M059J (cell line): ENCODE results near the gene INVS. TPM values are rescaled to one million over a fixed set of nuclear protein-coding genes. Genes with fewer than 3 reads are reported as not detected.
A peak's percentile ranks its signal among the peaks of the same experiment; 100 is the strongest.
"Not testable (repeated sequence)": the region's sequence is repeated elsewhere in the genome, so short reads cannot be mapped to it uniquely, and the experiment has no call there.

Experiments
- DNase-seq: peaks from one replicate; pipeline ENCODE4 v3.0.0-alpha.2; 2012; ENCODE audit warnings: low read depth
- total RNA-seq: library from RNA; depleted of rRNA; stranded (reverse); fragments of >200 nt; shearing (Covaris generic); gene quantifications from 2 replicates; pipeline ENCODE4 v1.2.3, GENCODE V29; 2014; rRNA removed

Gene INVS, protein sequence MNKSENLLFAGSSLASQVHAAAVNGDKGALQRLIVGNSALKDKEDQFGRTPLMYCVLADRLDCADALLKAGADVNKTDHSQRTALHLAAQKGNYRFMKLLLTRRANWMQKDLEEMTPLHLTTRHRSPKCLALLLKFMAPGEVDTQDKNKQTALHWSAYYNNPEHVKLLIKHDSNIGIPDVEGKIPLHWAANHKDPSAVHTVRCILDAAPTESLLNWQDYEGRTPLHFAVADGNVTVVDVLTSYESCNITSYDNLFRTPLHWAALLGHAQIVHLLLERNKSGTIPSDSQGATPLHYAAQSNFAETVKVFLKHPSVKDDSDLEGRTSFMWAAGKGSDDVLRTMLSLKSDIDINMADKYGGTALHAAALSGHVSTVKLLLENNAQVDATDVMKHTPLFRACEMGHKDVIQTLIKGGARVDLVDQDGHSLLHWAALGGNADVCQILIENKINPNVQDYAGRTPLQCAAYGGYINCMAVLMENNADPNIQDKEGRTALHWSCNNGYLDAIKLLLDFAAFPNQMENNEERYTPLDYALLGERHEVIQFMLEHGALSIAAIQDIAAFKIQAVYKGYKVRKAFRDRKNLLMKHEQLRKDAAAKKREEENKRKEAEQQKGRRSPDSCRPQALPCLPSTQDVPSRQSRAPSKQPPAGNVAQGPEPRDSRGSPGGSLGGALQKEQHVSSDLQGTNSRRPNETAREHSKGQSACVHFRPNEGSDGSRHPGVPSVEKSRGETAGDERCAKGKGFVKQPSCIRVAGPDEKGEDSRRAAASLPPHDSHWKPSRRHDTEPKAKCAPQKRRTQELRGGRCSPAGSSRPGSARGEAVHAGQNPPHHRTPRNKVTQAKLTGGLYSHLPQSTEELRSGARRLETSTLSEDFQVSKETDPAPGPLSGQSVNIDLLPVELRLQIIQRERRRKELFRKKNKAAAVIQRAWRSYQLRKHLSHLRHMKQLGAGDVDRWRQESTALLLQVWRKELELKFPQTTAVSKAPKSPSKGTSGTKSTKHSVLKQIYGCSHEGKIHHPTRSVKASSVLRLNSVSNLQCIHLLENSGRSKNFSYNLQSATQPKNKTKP
- total RNA-seq = 11.8 and 11.9 TPM in 2 replicates

DNA sequence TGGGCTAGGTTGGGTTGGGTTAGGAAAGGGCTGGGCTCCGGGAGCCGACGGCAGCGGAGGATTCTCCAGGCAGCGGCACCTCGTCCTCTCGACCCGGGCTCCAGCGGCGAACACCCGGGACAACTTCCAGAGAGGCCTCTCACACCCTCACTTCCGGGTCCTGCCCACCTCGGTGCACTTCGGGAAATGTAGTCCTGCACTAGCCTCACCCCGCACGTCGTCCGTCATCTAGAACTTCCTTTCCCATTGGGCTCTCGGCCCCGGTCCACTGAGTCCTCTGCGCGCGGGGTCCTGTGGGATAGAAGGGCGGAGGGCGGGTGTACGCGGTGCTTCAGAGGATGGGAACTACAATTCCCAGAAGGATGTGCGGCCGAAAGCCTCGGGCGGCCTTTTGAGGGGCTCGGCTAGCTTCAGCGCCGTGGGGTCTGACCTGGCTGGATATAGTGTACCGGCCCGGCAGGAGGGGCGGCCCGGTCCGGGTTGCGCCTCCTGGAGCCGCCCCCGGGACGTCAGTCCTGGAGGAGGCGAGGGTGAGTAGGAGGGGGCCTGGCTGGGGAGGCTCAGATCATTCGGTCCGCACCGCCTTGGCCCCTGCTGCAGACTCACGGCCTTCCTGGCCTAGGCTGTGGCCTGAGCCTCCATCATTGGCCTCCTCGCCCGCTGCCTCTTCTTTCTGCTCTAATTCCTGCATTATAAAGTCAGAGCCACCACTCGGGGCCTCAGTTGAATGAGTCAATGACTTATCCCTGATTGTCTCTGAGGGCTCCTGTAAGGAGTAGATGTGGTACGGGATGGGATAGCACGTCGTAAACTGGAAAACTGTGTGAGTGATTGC is at the start of gene INVS, which contains the start of gene ERP44:
Gene INVS, plus strand, starts transcription at position 357 of the 835 bp plus-strand sequence. CDS start 5,279 bp downstream, outside the sequence.
Gene ERP44, minus strand, starts transcription at position 114 of the 835 bp plus-strand sequence. CDS start 160 bp downstream, outside the sequence.
- peak; percentile 100 for DNase-seq

DNA sequence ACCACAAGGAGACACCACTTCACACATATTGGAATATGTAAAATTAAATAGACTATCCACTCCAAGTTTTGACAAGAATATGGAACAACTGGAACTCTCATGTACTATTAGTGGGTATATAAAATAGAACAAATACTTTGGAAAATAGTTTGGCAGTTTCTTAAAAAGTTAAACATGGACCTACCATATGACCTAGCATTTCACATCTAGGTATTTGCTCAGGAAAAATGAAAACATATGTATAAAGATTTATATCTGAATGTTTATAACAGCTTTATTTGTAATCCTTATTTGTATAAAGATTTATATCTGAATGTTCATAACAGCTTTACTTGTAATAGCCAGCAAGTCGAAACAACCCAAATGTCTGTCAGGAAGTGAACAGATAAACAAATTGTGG is 49.5 kb upstream of the INVS start:
- DNase-seq = no peak

DNA sequence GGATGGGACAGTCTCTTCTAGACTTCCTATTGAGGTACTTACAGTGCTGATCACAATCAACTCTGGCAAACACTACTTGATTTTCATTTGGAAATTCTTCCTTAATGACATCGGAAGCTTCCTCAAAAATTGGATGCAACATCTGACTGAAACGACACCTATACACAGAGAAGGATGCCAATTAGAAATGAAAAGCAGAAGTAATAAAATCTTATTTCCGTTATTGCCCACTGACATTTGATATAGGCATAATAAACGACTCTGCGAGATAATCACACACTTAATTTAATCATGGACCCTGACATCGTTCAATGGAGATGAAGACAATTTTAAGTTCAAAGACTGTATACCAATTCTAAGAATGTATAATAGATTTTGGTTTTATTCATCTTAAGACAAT is 46.7 kb upstream of the INVS start:
- no peak for DNase-seq

DNA sequence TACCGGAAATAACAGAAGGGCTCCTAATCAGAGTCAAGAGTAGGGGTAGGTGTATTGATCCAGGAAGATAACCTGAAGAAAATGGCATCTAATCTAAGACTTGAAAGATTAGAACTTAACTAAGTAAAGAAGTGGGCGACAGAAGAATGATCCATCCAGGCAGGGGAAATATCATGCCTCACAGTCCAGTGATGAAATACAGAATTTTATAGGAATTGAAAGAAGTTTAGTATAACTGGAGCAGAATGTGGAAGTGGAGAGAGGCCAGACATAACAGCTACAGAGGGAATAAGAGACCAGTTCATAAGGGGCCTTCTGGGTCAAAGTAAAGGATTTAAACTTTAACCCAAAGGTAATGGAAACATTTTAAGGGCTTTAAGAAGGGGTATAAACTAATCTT is 42.5 kb upstream of the INVS start:
- DNase-seq = no peak

DNA sequence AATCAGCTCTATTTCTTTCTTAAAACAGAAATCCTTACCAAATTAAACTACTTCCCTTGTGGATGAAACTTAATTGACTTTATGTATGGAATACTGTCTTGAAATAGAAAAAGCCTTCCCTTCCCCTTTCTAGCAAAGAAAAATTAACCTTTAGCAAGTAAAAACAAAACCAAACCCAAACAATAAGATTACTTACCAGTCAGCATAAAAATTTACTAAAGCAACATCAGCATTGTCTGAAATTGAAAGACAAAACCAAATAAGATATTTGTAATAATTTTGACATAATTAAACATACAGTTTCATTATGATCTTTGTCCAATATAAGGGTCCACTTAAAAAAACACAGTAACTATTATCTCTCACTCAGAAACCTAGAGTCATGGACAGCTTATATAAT is 41.4 kb upstream of the INVS start:
- no peak for DNase-seq

DNA sequence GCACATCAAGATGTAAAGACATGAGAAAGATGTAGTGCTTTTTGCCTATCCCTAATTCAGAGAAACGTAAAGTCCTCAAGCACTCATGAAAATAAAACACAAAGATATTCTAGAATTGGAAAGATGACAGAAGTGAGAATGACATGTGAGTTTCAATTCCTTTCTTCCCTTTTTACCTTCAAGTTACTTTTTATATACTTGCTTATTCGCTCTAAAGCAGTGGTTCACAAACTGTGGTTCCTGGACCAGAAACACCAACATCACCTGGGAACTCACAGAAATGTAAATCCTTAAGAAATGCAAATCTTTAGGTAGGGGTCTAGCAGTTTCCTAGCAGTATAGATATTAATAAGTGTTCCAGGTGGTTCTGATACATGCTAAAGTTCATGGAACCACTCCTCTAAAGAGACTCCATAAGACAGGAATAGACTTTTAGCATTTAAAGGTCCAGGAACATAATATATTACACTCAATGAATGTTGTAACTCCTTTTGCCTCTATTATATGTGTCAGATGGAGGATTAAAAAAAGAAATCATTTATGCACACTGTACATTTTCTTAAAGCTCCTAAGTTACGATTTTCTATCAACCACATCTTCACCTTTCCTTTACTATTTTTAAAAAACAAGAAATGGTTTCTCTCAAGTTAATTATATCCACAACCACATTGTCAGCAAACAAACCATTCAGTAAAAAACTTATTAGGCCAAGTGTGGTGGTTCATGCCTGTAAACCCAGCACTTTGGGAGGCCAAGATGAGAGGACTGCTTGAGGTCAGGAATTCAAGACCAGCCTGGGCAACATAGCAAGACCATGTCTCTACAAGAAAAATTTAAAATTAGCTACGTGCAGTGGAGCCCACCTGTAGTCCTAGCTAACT is 40.1 kb upstream of the INVS start:
- no peak for DNase-seq

DNA sequence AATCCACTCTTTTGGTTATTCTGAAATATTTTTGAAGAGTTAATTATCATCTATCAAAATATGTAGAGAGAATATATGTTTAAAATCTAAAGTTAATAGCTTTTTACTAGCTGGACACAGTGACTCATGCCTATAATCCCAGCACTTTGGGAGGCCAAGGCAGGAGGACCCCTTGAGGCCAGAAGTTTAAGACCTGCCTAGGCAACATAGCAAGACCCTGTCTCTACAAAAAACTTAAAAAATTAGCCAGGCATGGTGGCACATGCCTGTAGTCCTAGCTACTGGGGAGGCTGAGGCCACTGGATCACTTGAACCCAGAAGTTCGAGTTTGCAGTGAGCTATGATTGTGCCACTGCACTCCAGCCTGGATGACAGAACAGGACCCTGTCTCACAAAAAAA is 36.4 kb upstream of the INVS start:
- DNase-seq = not testable (repeated sequence)

DNA sequence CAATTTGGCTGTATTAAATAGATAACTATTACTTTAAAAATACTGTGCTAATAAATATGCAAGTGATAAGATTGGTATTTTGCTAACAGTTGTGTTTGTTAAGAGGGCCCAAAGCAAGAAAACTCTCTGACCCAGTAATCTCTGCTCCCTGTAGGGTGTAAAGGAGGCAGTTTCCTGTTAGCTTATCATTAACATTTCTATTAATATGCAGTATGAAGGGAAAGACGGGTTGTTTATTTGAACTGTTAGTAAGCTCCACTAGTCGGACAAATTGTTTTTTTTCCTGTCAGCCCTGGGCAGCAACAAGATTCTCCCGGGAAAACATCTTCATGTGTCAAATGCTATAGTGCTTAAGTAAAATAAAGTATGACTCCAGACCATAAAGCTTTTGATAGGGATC is 35.9 kb upstream of the INVS start:
- no peak for DNase-seq

DNA sequence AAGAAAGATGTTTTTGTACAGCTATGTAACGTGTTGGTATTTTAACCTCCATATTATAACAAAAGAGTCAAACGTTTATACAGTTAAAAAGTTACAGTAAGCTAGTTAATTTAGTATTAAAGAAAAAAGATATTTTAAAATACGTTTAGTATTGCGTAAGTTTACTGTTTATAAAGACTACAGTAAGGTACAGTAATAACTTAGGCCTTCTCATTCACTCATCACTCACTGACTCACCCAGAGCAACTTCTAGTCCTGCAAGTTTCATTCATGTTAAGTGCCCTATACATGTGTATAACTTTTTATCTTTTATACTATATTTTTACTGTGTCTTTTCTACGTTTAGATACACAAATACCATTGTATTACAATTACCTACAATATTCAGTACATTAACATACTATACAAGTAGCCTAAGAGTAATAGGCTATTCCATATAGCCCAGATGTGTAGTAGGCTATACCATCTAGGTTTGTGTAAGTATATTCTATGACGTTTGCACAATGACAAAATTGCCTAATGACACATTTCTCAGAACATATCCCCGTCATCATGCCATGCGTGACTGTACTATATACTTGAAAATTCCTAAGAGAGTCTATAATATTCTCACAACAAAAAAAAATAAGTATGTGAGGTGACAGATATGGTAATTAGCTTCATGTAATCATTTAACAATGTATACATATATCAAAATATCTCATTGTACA is 34.0 kb upstream of the INVS start:
- peak; percentile 63 for DNase-seq

DNA sequence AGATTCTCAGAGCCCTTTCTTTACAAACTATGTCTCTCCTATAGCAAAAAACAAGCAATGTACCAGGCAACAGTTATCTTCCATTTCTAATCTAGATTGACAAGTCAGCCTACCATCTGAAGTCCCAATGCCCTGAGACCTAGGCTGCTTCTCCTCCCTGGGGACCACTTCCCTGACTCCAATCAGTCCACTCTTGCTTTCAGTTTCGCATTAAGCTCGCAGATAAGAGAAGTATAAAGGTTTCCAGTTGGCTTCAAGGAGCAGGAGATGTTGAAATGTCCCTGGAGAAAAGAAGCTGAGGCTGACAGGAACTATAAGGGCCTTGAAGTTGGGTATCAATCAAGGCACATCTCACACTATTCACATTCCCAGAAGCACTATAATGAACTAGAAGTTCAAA is 32.5 kb upstream of the INVS start:
- peak; percentile 19 for DNase-seq

DNA sequence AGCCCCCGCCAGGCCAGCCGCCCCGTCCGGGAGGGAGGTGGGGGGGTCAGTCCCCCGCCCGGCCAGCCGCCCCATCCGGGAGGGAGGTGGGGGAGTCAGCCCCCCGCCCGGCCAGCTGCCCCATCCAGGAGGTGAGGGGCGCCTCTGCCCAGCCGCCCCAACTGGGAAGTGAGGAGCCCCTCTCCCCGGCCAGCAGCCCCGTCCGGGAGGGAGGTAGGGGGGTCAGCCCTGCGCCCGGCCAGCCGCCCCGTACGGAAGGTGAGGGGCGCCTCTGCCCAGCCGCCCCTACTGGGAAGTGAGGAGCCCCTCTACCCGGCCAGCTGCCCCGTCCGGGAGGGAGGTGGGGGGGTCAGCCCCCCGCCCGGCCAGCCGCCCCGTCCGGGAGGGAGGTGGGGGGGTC is 31.1 kb upstream of the INVS start:
- DNase-seq = not testable (repeated sequence)

DNA sequence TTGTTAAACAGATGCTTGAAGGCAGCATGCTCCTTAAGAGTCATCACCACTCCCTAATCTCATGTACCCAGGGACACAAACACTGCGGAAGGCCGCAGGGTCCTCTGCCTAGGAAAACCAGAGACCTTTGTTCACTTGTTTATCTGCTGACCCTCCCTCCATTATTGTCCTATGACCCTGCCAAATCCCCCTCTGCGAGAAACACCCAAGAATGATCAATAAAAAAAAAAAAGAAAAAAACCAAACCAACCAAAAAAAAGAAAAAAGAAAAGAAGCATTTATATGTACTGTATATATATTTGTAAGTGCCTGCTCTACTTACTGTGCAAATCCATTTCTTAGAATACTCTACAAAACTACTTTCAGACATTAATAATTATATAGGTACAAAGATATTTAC is 30.0 kb upstream of the INVS start:
- DNase-seq = not testable (repeated sequence)

DNA sequence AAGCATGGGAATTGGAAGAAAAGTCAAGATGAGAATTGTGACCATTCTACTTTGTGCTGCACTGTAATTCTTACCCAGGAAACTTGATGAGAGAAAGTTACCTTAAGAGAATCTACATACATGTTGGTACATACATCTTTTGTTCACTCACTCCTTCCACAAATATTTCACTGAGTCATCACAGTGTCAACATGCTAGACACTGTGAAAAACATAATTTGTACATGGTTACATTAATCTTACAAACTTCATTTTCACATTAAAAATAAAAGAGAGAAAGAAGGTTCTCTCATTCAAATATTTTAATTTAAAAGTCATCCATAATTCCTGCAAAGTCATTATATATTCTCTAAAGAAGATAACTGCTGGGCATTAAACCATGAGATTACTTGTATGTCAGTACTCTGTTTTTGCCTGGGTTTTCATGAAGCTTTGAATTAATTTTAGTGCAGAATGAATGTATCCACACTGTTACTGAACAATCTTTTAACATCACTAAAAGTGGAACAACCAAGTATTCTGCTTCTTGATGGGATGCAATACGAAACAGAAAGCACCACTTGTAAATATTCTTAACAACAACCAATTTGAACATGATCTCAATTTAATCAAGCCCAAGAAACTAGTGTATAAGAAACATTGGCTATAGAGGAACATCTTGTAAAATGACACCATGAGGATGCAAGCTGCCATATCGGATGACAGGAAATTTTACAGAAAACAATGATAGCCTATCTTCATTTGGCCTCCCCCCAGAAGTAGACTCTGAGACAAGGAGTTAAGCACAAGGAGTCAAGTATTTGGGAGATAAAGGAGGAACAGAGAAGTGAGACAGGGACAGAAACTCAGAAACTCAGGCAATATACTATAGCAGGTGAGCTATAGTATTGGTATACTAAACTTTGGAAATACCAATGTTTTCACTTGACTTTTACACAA is 28.7 kb upstream of the INVS start:
- no peak for DNase-seq

DNA sequence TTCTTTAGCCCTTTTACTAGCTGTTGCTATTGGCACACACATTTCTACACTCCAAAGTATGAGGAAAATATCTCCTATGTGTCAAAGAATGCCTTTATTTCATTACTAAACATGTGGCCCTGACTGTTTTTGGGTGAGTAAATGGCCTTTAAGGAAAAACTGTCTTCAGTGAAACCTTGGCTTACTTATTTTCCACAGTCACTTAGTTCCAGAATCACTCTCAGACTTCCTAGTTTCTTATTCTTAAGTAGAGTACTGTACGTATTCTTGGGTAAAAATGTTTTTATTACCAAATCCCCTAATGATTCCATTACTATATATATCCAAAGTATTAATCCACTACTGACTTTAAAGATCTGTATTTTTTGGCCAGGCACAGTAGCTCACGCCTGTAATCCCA is 27.8 kb upstream of the INVS start:
- DNase-seq = no peak

DNA sequence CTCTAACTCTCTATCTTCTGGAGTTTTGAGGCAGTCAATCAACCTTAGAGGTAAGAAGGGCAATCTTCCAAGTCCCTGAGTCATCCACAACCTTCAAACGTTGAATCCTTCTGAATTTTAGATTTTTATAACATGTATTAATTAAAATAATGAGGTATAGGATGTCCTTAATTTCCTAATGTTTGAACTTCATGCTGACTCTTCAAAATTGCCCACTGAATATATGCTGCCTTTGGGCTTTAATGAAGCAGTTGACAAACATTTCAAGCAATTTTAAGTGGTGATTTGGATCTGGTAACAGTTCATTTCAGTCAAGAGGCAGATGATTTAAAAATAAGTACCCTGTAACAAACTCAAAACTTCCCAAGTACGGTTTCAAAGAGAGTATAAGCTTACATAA is 26.2 kb upstream of the INVS start:
- DNase-seq = peak; percentile 28

DNA sequence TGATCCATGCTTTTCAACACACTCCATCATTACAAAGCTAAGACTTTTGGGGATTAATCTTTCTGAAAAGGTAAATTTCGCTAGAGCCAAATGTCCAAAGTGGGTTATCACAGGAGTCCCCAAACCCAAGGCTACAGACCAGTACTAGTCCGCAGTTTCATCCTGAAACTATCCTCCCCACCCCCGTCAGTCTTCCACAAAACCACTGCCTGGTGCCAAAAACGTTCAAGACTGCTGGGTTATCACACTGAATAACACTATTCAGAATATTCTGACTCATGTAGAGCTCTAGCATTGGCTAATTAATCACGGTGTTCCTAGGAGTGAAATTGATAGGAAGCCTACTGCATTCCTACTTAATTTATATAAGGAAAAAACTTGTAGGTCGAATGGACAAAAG is 24.9 kb upstream of the INVS start:
- DNase-seq = no peak

DNA sequence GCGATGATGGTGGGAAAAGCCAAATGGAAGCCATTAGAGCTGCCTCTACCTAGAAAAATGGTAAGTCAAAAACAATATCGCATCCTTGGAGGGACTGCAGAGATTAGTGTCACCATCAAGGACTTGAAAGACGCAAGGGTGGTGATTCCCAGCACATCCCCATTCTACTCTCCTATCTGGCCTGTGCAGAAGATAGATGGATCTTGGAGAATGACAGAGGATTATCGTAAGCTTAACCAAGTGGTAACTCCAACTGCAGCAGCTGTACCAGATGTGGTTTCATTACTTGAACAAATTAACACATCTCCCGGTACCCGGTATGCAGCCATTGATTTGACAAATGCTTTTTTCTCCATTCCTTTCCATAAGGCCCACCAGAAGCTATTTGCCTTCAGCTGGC is 24.1 kb upstream of the INVS start:
- DNase-seq = no peak

DNA sequence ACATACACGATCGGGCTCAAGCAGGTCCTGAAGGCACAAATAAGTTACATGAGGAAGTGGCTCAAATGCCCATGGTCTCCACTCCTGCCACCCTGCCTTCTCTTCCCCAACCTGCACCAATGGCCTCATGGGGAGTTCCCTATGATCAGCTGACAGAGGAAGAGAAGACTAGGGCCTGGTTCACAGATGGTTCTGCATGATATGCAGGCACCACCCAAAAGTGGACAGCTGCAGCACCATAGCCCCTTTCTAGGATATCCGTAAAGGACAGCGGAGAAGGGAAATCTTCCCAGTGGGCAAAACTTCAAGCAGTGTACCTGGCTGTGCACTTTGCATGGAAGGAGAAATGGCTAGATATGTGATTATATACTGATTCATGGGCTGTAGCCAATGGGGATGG is 22.8 kb upstream of the INVS start:
- not testable (repeated sequence) for DNase-seq

DNA sequence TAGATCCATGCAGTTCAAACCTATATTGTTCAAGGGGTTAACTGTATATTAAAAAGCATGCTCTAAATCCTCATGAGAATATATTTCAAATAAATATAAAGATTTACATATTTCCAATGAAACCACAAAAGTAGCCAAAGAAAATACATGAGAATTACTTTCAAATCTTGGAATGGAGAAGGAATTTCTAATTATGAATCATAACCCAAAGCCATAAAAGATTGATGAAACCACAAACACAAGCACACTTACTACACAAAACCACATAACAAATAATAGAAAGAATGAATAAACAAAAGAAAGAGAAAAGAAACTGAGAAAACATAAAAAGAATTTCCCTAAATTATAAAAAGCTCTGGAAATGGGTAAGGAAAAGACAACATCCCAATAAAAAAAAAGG is 16.3 kb upstream of the INVS start:
- DNase-seq = no peak
